CD4-positive, alpha-beta memory T cell (primary cell): ENCODE results near the gene ART5. TPM values are rescaled to one million over a fixed set of nuclear protein-coding genes. Genes with fewer than 3 reads are reported as not detected.
A peak's percentile ranks its signal among the peaks of the same experiment; 100 is the strongest.
"Not testable (repeated sequence)": the region's sequence is repeated elsewhere in the genome, so short reads cannot be mapped to it uniquely, and the experiment has no call there.

ENCODE experiments used
- CTCF ChIA-PET: fragments of 350-600 bp; sonication (Branson Sonifier 250); formaldehyde crosslinking; loops from one replicate; lab custom pipeline; 2021; ENCODE audit warnings: inconsistent platforms; ENCODE audit not compliant: partially characterized antibody; lab: Charles Lee
- POLR2A ChIA-PET: fragments of 350-600 bp; sonication (Branson Sonifier 250); formaldehyde crosslinking; loops from one replicate; lab custom pipeline; 2021; ENCODE audit not compliant: partially characterized antibody; lab: Charles Lee
- DNase-seq, 5 donors: peaks; one replicate each; pipeline versions ENCODE4 v3.0.0 to v3.0.0-alpha.2; 2020 to 2022; ENCODE audit warnings: mixed read lengths in 1 of 5
- H3K27ac ChIP-seq: one replicate; pipeline ENCODE4 v1.7.0; 2013; ENCODE audit warnings: low read depth, low read length
- H3K27me3 ChIP-seq: 2 replicates; pipeline ENCODE4 v1.7.0; 2013; ENCODE audit warnings: mild to moderate bottlenecking, low read length, moderate library complexity; ENCODE audit not compliant: insufficient read depth
- H3K36me3 ChIP-seq: 2 replicates; pipeline ENCODE4 v1.7.0; 2013; ENCODE audit warnings: mild to moderate bottlenecking, low read length, moderate library complexity; ENCODE audit not compliant: insufficient read depth
- H3K4me1 ChIP-seq: 2 replicates; pipeline ENCODE4 v1.7.0; 2013; ENCODE audit warnings: mild to moderate bottlenecking, low read length, moderate library complexity; ENCODE audit not compliant: insufficient read depth
- H3K4me3 ChIP-seq, 2 donors: one replicate each; pipeline ENCODE4 v1.7.0; 2013; ENCODE audit warnings: low read length in 2 of 2, mild to moderate bottlenecking in 1 of 2
- H3K9me3 ChIP-seq, 2 donors: one replicate each; pipeline ENCODE4 v1.7.0; 2013; ENCODE audit warnings: low read length in 2 of 2, control low read depth in 1 of 2; ENCODE audit not compliant: control insufficient read depth in 1 of 2
- H3K27ac Mint-ChIP-seq, 7 donors: one replicate each; pipeline ENCODE4 v1.8.0; 2020 to 2021; ENCODE audit warnings: mixed read lengths in 7 of 7, mild to moderate bottlenecking in 6 of 7, inconsistent platforms in 3 of 7, moderate library complexity in 3 of 7
- H3K27me3 Mint-ChIP-seq, 2 donors: one replicate each; pipeline ENCODE4 v1.8.0; 2020 to 2021; ENCODE audit warnings: mixed read lengths in 2 of 2
- H3K36me3 Mint-ChIP-seq, 2 donors: one replicate each; pipeline ENCODE4 v1.8.0; 2020 to 2021; ENCODE audit warnings: mixed read lengths in 2 of 2, inconsistent platforms in 1 of 2, mild to moderate bottlenecking in 1 of 2
- H3K4me1 Mint-ChIP-seq, 4 donors: one replicate each; pipeline ENCODE4 v1.8.0; 2020 to 2021; ENCODE audit warnings: mixed read lengths in 4 of 4, mild to moderate bottlenecking in 1 of 4
- H3K4me3 Mint-ChIP-seq, 8 donors: one replicate each; pipeline ENCODE4 v1.8.0; 2020 to 2021; ENCODE audit warnings: mixed read lengths in 8 of 8, mild to moderate bottlenecking in 7 of 8, moderate library complexity in 6 of 8, inconsistent platforms in 3 of 8
- H3K9me3 Mint-ChIP-seq, 8 donors: one replicate each; pipeline ENCODE4 v1.8.0; 2020 to 2021; ENCODE audit warnings: mixed read lengths in 8 of 8, mild to moderate bottlenecking in 5 of 8, inconsistent platforms in 3 of 8, moderate library complexity in 1 of 8
- intact Hi-C: fragments of 100-400 bp; cut with micrococcal nuclease; formaldehyde crosslinking; loops from one replicate; pipeline ENCODE4 v1.15.1; 2023
- polyA plus RNA-seq, 2 donors: library from polyadenylated mRNA; unstranded; fragments of 300-500 nt; fragmentation: Illumina TruSeq; gene quantifications; one replicate each; pipeline ENCODE4 v1.2.3, GENCODE V29; 2021
- total RNA-seq, 2 experiments: library from RNA; stranded (reverse); gene quantifications; one replicate each; pipeline ENCODE4 v1.2.3, GENCODE V29; 2021

Gene ART5
- total and polyA plus RNA-seq, 4 experiments from 2014 or later, result not detected

DNA sequence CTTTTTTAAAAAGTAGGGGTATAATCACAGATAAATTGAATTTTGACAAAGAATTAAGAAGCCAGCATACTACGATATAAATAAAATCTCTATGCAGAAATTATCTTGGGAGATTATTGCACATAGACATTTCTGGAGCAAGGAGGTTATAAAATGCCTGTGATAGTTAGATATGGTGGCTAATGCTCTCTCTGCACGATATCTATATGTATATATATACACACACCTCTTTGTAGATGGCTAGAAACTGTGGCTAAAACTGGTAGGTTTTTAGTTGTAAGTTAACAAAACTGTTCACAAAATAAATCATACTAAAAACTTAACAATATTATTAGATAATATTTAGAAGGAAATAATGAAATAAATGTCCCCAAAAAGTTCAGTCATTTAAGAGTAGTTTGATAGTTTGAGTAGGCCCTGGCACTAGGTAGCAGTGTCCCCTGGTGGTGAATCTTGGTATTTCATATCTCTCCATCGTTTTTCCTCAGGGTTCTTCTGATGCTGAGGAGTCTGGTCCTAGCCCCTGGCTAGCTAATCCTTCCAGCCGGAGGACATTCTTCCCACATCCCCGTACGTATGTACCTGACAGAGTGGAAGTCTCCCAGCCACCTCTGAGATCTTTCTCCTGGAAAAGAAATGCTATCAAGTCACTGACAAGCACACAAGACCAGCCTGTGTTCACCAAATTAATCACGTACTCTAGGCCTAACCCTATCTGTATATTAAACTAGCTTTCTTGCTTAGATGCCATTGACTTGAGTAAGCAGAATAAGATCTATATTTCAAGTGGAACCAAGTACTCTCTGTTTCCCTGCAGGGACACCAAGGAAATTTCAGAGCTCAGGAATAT is 32.2 kb downstream of the ART5 start:
- peak in 4 of 5 donors; percentile 35 to 49 (median 41) for DNase-seq
- Histone ChIP-seq H3K27me3 (no peaks in the 10 kb centered on the region), H3K27ac (no peak overlapping the region), H3K4me3 (no peak overlapping the region), H3K4me1 (peaks cover 8% of the 10 kb centered on the region), H3K9me3 (no peaks in the 10 kb centered on the region), H3K36me3 (no peaks in the 10 kb centered on the region)
- H3K27ac Mint-ChIP-seq, result no peak overlapping the region
- H3K27me3 Mint-ChIP-seq, result no peaks in the 10 kb centered on the region
- CTCF ChIA-PET, result interaction anchor here (0.9 to 1.7 kb wide), 3 partner anchors 9 to 133 kb away, joined by 3 to 7 read pairs (median 6); no protein-coding TSS in a partner anchor
- H3K36me3 Mint-ChIP-seq, result no peaks in the 10 kb centered on the region
- peaks cover 0 to 7% (median 3%) of the 10 kb centered on the region in 8 donors for H3K9me3 Mint-ChIP-seq
- H3K4me1 Mint-ChIP-seq, result peaks cover 7 to 13% (median 9%) of the 10 kb centered on the region in 4 donors
- POLR2A ChIA-PET, result no interaction called here
- H3K4me3 Mint-ChIP-seq, result no peak overlapping the region
- intact Hi-C loops, result loop anchor here (1.0 kb wide), 1 partner anchor 463 kb away; no protein-coding TSS in a partner anchor

DNA sequence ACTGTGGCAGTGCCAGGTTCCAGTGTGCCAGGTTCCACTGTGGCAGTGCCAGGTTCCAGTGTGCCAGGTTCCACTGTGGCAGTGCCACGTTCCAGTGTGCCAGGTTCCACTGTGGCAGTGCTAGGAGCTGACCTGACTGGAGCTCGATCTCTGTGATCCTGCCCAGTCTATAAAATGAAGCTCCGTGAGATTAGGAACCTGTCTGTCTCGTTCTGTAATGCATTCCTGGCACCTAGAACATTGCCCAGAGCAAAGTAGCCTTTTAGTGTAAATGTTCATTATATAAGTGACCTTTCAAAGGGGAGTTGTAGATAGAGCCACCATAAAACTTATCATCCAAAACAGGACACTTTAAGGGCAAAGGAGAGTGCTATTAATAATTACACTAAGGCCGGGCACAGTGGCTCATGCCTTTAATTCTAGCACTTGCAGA is 36.0 kb downstream of the ART5 start:
- Mint-ChIP-seq H3K4me1 (peaks cover 0 to 3% (median under 1%) of the 10 kb centered on the region in 4 donors), H3K27ac (no peak overlapping the region), H3K9me3 (no peaks in the 10 kb centered on the region), H3K27me3 (no peaks in the 10 kb centered on the region), H3K4me3 (no peak overlapping the region), H3K36me3 (no peaks in the 10 kb centered on the region)
- Histone ChIP-seq H3K4me3 (no peak overlapping the region), H3K9me3 (no peaks in the 10 kb centered on the region), H3K36me3 (no peaks in the 10 kb centered on the region), H3K27ac (no peak overlapping the region), H3K4me1 (no peaks in the 10 kb centered on the region), H3K27me3 (no peaks in the 10 kb centered on the region)
- intact Hi-C loops, result no loop called here
- ChIA-PET POLR2A (no interaction called here), CTCF (no interaction called here)
- no peak for DNase-seq

GRCh38 chr11:3605283-3605662 is 36.5 kb downstream of the ART5 start:
- no peak overlapping the region for H3K4me3 Mint-ChIP-seq
- H3K27ac Mint-ChIP-seq, result peak overlapping the region in 1 of 7 donors; percentile 38
- no peak overlapping the region for H3K4me3 ChIP-seq
- no peaks in the 10 kb centered on the region for H3K36me3 Mint-ChIP-seq
- H3K27ac ChIP-seq, result no peak overlapping the region
- no peaks in the 10 kb centered on the region for H3K9me3 Mint-ChIP-seq
- H3K27me3 ChIP-seq, result no peaks in the 10 kb centered on the region
- no peaks in the 10 kb centered on the region for H3K36me3 ChIP-seq
- intact Hi-C loops, result no loop called here
- peaks cover 0 to 3% (median under 1%) of the 10 kb centered on the region in 4 donors for H3K4me1 Mint-ChIP-seq
- DNase-seq, result no peak
- CTCF ChIA-PET, result no interaction called here
- no peaks in the 10 kb centered on the region for H3K27me3 Mint-ChIP-seq
- no peaks in the 10 kb centered on the region for H3K9me3 ChIP-seq
- H3K4me1 ChIP-seq, result no peaks in the 10 kb centered on the region
- POLR2A ChIA-PET, result no interaction called here

DNA sequence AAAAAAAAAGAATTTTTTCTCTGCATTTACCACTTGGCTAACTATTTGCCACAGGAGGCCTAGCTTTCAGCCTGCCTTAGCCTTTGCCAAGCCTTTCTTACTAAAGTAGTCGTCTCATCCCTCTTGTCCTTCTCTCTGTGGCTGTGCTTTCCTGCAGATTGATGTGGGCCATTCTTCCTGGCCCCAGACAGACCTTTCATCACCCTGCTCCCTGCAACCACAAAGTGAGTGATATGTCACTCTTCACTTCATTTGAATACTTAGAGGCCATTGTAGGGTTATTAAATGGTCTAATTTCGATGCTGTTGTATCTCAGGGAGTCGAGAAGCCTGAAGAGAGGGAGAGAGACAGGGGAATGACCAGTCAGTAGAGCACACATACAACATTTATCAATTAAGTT is 37.6 kb downstream of the ART5 start:
- Histone ChIP-seq H3K27me3 (no peaks in the 10 kb centered on the region), H3K36me3 (no peaks in the 10 kb centered on the region), H3K27ac (no peak overlapping the region), H3K4me3 (no peak overlapping the region), H3K4me1 (no peaks in the 10 kb centered on the region), H3K9me3 (no peaks in the 10 kb centered on the region)
- H3K27ac Mint-ChIP-seq, result no peak overlapping the region
- no peaks in the 10 kb centered on the region for H3K27me3 Mint-ChIP-seq
- POLR2A ChIA-PET, result no interaction called here
- CTCF ChIA-PET, result no interaction called here
- H3K4me3 Mint-ChIP-seq, result peak overlapping the region in 1 of 8 donors; percentile 36
- intact Hi-C loops, result no loop called here
- H3K9me3 Mint-ChIP-seq, result no peaks in the 10 kb centered on the region
- no peaks in the 10 kb centered on the region for H3K36me3 Mint-ChIP-seq
- H3K4me1 Mint-ChIP-seq, result peaks cover 0 to 3% (median under 1%) of the 10 kb centered on the region in 4 donors
- DNase-seq, result no peak

- CTCF ChIA-PET, H3K4me3 Mint-ChIP-seq, H3K27ac Mint-ChIP-seq, DNase-seq, H3K4me1 ChIP-seq, H3K9me3 ChIP-seq, H3K36me3 ChIP-seq, intact Hi-C loops, H3K4me3 ChIP-seq, H3K27me3 ChIP-seq, H3K27ac ChIP-seq, H3K27me3 Mint-ChIP-seq, H3K4me1 Mint-ChIP-seq, H3K9me3 Mint-ChIP-seq, POLR2A ChIA-PET, H3K36me3 Mint-ChIP-seq: not testable (repeated sequence)
These were observed 41.6 kb downstream of the ART5 start for GRCh38 chr11:3600201-3600600.

DNA sequence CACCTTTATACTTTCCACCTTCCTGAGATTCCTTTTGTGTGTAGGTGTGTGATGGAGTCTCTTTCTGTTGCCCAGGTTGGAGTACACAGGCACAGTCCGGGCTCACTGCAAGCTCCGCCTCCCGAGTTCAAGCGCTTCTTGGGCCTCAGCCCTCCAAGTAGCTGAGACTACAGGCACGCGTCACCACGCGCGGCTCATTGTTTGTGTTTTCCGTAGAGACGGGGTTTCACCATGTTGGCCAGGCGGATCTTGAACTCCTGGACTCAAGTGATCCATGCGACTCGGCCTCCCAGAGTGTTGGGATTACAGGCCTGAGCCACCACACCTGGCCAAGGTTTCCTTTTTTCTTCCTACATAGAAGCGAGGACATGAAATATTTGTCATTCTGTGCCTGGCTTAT is 44.0 kb downstream of the ART5 start:
- H3K9me3 Mint-ChIP-seq, CTCF ChIA-PET: not testable (repeated sequence)

DNA sequence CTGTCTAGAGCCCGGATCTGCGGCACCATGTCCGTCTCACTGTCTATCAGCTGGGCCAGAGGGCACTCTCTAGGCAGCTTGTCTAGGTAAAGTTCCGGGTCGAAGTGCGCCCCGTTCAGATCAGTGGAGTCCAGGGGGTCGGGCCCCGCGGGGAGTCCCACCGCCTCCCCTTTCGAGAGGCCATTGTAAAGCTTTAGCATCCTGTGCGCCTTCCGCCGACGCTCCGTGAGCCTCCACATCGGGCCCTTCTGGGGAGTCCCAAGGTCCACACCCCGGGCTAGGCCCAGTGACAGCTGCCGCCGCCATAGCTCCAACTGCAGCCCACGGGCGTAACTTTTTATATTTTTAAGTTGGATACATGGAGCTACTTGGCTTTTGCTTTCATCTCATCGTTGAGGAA is 50.5 kb downstream of the ART5 start:
- H3K4me3 ChIP-seq, H3K4me3 Mint-ChIP-seq, H3K27ac ChIP-seq, H3K9me3 Mint-ChIP-seq, H3K36me3 Mint-ChIP-seq, H3K27ac Mint-ChIP-seq, intact Hi-C loops, H3K4me1 ChIP-seq, DNase-seq, CTCF ChIA-PET, H3K27me3 ChIP-seq, H3K36me3 ChIP-seq, H3K4me1 Mint-ChIP-seq, POLR2A ChIA-PET, H3K9me3 ChIP-seq: not testable (repeated sequence)
- peaks cover 0 to 13% of the 10 kb centered on the region in 2 donors for H3K27me3 Mint-ChIP-seq

More for the DNA sequence above, 44.0 kb downstream of the ART5 start:
- POLR2A ChIA-PET, H3K4me1 ChIP-seq, H3K36me3 ChIP-seq, H3K27ac Mint-ChIP-seq, H3K9me3 ChIP-seq, DNase-seq, H3K27ac ChIP-seq, H3K4me3 Mint-ChIP-seq, H3K36me3 Mint-ChIP-seq, intact Hi-C loops, H3K4me1 Mint-ChIP-seq, H3K27me3 ChIP-seq, H3K4me3 ChIP-seq, H3K27me3 Mint-ChIP-seq: not testable (repeated sequence)
